Esophagus (tissue), 2 donors: ENCODE results near the gene PADI4. TPM values are rescaled to one million over a fixed set of nuclear protein-coding genes. Genes with fewer than 3 reads are reported as not detected.

Experiments
- H3K27ac ChIP-seq, 2 donors: one replicate each; pipeline ENCODE4 v1.5.1; 2013; ENCODE audit warnings: low read depth in 2 of 2, mild to moderate bottlenecking in 2 of 2, inconsistent platforms in 1 of 2, low read length in 1 of 2, moderate library complexity in 1 of 2
- H3K27me3 ChIP-seq, 2 donors: one replicate each; pipeline ENCODE4 v1.6.1; 2013; ENCODE audit warnings: low read length in 2 of 2, control low read depth in 1 of 2, mild to moderate bottlenecking in 1 of 2; ENCODE audit not compliant: insufficient read depth in 2 of 2, control insufficient read depth in 1 of 2
- H3K36me3 ChIP-seq, 2 donors: one replicate each; pipeline ENCODE4 v1.6.1; 2013; ENCODE audit warnings: low read length in 1 of 2; ENCODE audit not compliant: control insufficient read depth in 2 of 2, insufficient read depth in 2 of 2
- H3K4me1 ChIP-seq, 2 donors: one replicate each; pipeline ENCODE4 v1.6.1; 2013; ENCODE audit warnings: low read length in 1 of 2; ENCODE audit not compliant: control insufficient read depth in 2 of 2, insufficient read depth in 2 of 2
- H3K4me3 ChIP-seq, 2 donors: one replicate each; pipeline ENCODE4 v1.5.1; 2013; ENCODE audit warnings: low read length in 2 of 2, mild to moderate bottlenecking in 2 of 2, low read depth in 1 of 2, moderate library complexity in 1 of 2
- H3K9me3 ChIP-seq, 2 donors: one replicate each; pipeline ENCODE4 v1.6.1; 2013; ENCODE audit warnings: mild to moderate bottlenecking in 2 of 2, low read depth in 1 of 2, low read length in 1 of 2, moderate library complexity in 1 of 2; ENCODE audit not compliant: control insufficient read depth in 2 of 2, insufficient read depth in 1 of 2
- WGBS, 2 donors: extraction: QIAGEN DNeasy Blood & Tissue Kit; methylation state at CpG; one replicate each; pipeline ENCODE4 v1.1.7; 2013; 5-methylcytosine and 5-hydroxymethylcytosine counted together
- polyA plus RNA-seq, 2 donors: library from polyadenylated mRNA; stranded (reverse); fragments of 200-250 nt; gene quantifications; one replicate each; pipeline ENCODE4 v1.2.3, GENCODE V29; 2013
- donor health status: healthy with polysubstance abuse.
- donor health status: Bipolar disorder and iron deficiency.

PADI4 gene
- polyA plus RNA-seq, 2 donors, result 0.02 to 0.12 TPM

DNA sequence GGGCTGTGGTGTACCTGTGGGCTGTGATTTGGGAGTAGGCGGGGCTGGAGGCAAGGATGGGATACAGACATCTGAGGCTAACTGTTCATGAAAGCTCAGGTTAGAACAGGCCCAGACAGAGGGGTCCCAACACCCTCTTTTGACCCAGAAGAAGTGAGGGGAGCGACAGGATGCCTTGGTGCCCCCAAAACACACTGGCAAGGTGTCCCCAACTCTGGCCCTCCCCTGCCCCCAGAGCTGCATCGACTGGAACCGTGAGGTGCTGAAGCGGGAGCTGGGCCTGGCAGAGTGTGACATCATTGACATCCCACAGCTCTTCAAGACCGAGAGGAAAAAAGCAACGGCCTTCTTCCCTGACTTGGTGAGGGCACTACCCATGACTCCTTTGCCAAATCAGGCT lies 27.6 kb upstream of the PADI4 start:
- Histone ChIP-seq H3K27ac (no peak overlapping the region), H3K36me3 (no peaks in the 10 kb centered on the region), H3K9me3 (no peaks in the 10 kb centered on the region), H3K4me3 (no peak overlapping the region), H3K4me1 (peaks cover 0 to 7% of the 10 kb centered on the region in 2 donors), H3K27me3 (no peaks in the 10 kb centered on the region)
- WGBS, 2 donors, result 83 to 84% methylated on average over 7 of the region's 7 CpGs

DNA sequence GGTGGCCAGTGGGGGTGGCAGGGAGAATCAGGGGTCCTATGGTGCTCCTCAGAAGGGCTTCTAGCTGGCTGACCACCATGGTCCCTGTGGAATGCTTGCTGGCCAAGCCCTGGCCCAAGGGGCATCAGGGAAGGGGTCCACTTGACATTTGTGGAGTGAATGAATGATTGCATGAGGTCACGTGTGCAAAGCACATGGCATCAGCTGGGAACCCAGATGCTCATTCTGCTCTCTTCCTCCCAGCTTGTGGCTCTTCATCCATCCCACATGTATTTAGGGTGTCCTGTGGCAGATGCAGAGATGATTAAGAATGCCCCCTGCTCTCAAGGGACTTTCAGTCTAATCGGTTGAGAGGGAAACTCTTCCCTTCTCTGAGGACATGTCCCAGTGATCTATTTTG lies 27.1 kb upstream of the PADI4 start:
- no peak overlapping the region for H3K4me3 ChIP-seq
- no peaks in the 10 kb centered on the region for H3K27me3 ChIP-seq
- H3K27ac ChIP-seq, result no peak overlapping the region
- no peaks in the 10 kb centered on the region for H3K9me3 ChIP-seq
- no peaks in the 10 kb centered on the region for H3K36me3 ChIP-seq
- WGBS, 2 donors, result 81 to 84% methylated on average over 2 of the region's 2 CpGs
- H3K4me1 ChIP-seq, result peaks cover 0 to 7% of the 10 kb centered on the region in 2 donors

DNA sequence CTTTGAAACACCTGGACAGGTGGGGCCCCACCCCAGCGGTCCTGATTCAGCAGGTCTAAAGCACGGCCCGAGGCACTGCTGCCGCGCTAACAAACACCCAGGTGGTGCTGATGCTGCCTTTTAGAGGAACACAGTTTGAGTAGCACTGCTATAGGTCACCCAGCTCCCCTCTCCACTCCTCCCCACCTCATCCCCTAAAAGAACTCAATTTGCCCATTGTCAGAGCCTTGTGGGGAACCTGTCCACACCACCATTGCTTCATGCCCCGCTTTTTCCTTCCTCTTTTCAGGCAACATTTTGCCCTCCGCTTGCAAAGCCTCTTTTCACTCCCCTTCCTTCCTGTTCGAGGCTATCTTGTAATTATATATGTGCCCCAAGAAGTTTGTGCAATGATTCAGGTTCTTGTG lies 26.2 kb upstream of the PADI4 start:
- no peak overlapping the region for H3K4me3 ChIP-seq
- H3K36me3 ChIP-seq, result no peaks in the 10 kb centered on the region
- no peaks in the 10 kb centered on the region for H3K9me3 ChIP-seq
- no peaks in the 10 kb centered on the region for H3K27me3 ChIP-seq
- H3K4me1 ChIP-seq, result peaks cover 0 to 9% of the 10 kb centered on the region in 2 donors
- WGBS, 2 donors, result 45 to 46% methylated on average over 8 of the region's 8 CpGs
- H3K27ac ChIP-seq, result no peak overlapping the region

DNA sequence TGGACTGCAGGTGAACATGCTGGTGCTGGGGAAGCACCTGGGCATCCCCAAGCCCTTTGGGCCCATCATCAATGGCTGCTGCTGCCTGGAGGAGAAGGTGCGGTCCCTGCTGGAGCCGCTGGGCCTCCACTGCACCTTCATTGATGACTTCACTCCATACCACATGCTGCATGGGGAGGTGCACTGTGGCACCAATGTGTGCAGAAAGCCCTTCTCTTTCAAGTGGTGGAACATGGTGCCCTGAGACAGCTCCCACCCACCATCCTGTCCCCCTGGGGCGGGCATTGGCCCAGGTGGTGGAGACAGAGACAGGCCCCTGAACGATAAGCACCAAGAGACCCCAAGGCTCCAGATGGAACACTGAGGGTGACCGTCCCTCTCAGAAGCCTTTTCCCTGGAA lies 25.2 kb upstream of the PADI4 start:
- Histone ChIP-seq H3K4me1 (peaks cover 0 to 11% of the 10 kb centered on the region in 2 donors), H3K36me3 (no peaks in the 10 kb centered on the region), H3K9me3 (no peaks in the 10 kb centered on the region), H3K4me3 (no peak overlapping the region), H3K27ac (no peak overlapping the region), H3K27me3 (no peaks in the 10 kb centered on the region)
- 81 to 93% methylated on average over 5 of the region's 5 CpGs for WGBS, 2 donors

DNA sequence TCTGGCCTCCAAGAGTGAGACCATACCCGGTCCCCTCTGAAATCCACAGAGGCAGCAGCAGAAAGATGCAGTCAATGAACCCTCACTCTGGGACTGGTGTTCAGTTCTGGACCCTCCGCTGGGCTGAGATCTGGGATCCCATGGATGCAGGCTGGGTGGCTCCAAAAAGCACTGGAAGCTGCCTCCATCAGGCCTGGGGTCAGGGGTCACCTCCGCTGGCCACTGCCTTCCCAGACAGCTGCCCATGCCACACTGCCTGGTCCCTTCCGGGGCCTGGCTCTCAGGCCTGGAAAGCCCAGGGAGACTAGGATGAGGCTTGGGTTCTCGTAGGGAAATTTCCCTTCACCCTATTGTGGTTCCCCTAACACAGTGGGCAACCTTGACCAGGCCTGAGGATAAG lies 21.4 kb upstream of the PADI4 start:
- H3K27me3 ChIP-seq, result no peaks in the 10 kb centered on the region
- 81 to 84% methylated on average over 5 of the region's 5 CpGs for WGBS, 2 donors

DNA sequence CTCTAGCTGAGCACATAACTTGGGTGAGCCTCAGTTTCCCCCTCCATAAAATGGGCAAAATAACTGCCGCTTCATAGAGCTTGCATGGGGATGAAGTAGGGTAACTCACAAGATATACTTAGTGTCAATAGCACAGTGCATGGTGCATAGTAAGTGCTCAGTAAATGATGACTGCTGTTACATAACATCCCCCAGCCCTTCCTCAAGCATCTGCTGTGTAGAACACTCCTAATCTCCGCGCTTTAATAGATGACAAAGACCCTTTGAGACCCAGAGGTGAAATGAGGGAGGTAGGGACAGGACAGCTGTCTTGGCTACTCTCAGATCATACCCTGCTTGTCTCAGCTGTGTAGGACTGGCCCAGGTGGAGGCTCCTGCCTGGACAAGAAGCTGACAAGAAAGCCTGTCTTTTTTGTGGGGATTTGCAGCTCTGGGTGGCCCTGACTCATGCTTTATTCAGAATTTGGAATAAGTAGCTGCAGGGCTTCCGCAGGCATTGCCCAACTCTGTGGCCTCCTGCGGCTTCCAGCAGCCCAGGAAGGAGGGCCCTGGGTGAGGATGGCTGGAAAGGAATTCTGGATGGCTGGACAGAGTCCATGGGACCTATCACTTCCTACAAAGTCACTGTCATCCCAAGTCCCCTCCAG lies 20.7 kb upstream of the PADI4 start:
- Histone ChIP-seq H3K27ac (no peak overlapping the region), H3K4me1 (peaks cover 0 to 10% of the 10 kb centered on the region in 2 donors), H3K9me3 (no peaks in the 10 kb centered on the region), H3K4me3 (no peak overlapping the region), H3K27me3 (no peaks in the 10 kb centered on the region), H3K36me3 (no peaks in the 10 kb centered on the region)
- 55 to 67% methylated on average over 5 of the region's 5 CpGs for WGBS, 2 donors

More for the DNA sequence above, 21.4 kb upstream of the PADI4 start:
- H3K36me3 ChIP-seq, result no peaks in the 10 kb centered on the region
- no peak overlapping the region for H3K4me3 ChIP-seq
- no peak overlapping the region for H3K27ac ChIP-seq
- no peaks in the 10 kb centered on the region for H3K9me3 ChIP-seq
- peaks cover 0 to 10% of the 10 kb centered on the region in 2 donors for H3K4me1 ChIP-seq

DNA sequence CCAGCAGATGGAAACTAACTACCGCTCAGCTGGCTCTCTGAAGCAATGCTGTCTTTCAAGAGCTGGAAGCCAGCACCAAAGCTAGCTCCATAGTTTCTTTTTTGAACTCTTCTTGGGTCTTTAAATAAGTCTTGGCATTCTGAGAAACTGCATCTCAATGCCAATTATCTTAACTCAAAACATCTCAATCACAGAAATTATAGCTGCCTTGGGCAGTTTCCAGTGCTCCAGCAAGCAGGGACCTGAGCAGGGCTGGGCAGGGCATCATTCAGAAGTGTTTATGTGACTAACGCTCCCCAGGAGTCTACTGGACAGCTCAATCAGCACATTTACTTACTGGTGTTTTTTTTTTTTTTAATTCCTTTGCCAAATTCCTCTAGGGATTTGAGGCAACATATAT lies 18.3 kb upstream of the PADI4 start:
- Histone ChIP-seq H3K4me3 (no peak overlapping the region), H3K27ac (peak overlapping the region; percentile 54 to 80), H3K27me3 (no peaks in the 10 kb centered on the region), H3K4me1 (peaks cover 0 to 10% of the 10 kb centered on the region in 2 donors), H3K36me3 (no peaks in the 10 kb centered on the region), H3K9me3 (no peaks in the 10 kb centered on the region)
- WGBS, 2 donors, result 19 to 35% methylated on average over 2 of the region's 2 CpGs

DNA sequence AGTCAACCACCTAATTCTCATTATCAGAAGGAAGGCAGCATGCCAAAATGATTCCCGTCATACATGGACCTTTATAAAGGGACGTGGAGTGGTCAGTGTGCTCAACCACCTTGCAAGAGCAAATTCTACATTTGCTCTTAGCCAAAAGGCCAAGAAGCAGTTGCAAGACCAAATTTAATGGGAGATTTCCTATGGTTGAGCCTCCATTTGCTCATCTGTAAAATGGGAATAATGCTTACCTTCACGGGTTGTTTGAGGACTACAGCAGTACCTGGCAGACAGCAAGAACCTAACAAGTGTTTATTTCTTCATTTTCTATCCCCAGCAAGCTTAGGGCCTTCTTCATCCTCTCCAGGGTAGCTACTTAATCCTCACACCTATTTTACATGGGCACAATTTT lies 17.4 kb upstream of the PADI4 start:
- Histone ChIP-seq H3K4me1 (peaks cover 0 to 10% of the 10 kb centered on the region in 2 donors), H3K27ac (no peak overlapping the region), H3K9me3 (no peaks in the 10 kb centered on the region), H3K4me3 (no peak overlapping the region), H3K36me3 (no peaks in the 10 kb centered on the region), H3K27me3 (no peaks in the 10 kb centered on the region)
- 88 to 91% methylated on average over 3 of the region's 3 CpGs for WGBS, 2 donors

DNA sequence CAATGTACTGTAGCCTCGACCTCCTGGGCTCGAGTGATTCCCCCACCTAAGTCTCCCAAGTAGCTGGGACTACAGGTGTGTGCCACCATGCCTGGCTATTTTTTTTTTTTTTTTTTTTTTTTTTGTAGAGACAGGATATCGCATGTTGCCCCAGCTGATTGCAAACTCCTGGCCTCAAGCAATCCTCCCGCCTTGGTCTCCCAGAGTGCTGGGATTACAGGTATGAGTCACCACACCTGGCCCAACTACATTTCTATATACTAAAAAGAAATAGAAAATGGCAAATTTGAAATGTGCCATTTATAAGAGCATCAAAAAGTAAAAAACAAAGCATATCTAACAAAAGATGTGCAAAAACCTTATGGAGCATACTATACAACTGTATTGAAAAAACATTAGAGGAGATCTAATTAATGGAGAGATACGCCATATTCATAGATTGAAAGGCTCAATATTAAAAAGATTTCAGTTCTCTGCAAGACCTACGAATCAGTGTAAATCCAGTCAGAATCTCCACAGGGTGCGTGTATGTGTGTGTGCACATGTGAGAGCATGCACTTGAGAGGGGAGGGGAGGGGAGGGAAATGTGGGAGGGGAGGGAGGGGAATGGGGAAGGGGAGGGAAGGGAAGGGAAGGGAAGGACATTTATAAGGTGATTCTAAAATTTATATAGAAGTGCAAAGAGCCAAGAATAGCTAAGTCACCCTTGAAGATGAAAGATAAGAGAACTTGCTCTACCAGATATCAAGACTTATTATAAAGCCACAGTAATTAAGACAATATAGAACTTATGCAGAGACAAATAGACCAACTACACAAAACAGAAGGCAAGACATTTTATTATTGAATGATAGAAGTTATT lies 15.5 kb upstream of the PADI4 start:
- Histone ChIP-seq H3K27ac (peak overlapping the region in 1 of 2 donors; percentile 24), H3K27me3 (no peaks in the 10 kb centered on the region), H3K4me3 (no peak overlapping the region), H3K36me3 (no peaks in the 10 kb centered on the region), H3K4me1 (peaks cover 0 to 2% of the 10 kb centered on the region in 2 donors), H3K9me3 (no peaks in the 10 kb centered on the region)
- WGBS, 2 donors, result 39 to 46% methylated on average over 7 of the region's 7 CpGs
